GM21390 (cell line): ENCODE measurements around the gene SLC22A23.
"Not testable (repeated sequence)": the region's sequence is repeated elsewhere in the genome, so short reads cannot be mapped to it uniquely, and the experiment has no call there.

Experiments used
- ATAC-seq: cut with Tn5 transposase; IDR thresholded peaks from one replicate; pipeline ENCODE4 v1.9.1; 2021; ENCODE audit not compliant: unreplicated experiment

The SLC22A23 gene

DNA sequence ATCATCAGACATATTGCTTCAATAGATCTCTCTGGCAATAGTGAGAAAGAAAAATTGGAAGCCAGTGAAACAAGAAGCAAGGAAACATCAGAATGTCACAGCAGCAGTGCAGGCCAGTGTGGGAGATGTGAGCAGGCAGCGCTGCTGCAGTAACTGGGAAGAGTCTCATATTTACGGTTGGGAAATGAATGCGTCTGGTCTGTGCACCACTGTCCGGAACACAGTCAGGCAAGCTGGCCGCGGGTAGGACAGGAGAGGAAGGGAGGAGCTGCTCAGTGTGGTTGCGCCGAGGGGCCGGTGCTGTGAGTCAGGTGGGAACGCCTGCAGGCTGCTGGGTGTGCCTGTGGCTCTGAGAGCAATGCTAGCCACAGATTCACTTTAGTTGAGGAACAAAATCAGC is 204.5 kb downstream of the SLC22A23 start:
- ATAC-seq: no peak

DNA sequence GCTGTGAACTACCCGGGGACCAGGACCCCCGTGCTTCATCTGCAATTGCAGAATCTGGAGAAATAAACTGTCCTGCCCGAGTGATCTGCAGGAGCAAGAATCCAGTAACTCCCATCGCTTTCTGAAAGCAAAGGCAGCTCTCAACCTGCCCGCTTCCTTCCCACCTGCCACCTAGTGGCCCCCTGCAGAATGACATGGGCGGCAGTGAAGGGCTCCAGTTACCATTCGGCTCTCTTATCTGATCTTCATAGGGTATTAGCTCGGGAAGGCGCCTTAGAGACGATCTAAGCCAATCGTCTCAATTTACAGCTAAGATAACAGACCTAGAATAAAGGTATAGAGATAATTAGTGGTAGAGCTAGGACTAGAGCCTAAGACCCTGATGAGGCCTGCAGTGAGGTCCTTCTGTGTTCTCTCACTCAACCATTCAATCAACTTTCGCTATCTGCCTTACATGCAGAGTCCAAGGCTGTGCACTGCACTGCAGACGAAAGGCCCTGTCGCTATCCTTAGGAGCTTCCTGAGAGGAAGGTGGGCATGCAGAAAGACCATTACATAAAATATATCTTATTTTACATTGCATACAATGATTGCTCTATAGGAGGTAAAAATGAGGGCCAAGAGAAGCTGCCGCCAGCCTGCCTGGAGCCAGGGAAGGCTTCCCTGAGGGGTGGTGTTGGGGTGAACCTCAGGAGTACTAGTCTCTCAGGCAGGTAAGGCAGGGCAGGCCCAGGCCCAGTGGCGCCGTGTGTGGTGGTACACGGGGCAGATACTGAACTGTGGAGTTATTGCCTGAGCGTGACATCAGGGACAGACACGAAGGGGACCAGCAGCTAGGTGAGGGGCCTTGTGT is 205.2 kb downstream of the SLC22A23 start:
- ATAC-seq: peak; percentile 81

DNA sequence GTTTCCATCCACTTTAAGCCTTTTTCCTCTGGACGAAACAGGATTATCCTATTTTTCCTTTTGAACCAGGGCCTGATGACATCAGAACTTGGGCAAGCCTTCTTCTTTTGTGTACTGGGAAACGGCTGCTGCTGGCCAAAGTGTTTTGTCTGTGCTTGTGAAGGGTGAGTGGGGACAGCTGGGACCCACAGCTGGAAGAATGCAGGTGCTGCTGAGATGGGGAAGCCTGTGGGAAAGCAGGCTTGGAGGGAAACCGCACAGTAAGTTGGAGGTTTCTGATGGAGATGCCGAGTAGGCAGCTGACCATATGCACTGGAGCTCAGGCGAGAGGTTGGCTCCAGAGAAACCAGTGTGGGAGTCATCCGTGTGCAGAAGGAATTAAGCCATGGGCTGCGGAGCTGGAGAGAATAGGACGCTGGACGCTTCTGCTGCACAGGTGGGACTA is 206.6 kb downstream of the SLC22A23 start:
- ATAC-seq: no peak

DNA sequence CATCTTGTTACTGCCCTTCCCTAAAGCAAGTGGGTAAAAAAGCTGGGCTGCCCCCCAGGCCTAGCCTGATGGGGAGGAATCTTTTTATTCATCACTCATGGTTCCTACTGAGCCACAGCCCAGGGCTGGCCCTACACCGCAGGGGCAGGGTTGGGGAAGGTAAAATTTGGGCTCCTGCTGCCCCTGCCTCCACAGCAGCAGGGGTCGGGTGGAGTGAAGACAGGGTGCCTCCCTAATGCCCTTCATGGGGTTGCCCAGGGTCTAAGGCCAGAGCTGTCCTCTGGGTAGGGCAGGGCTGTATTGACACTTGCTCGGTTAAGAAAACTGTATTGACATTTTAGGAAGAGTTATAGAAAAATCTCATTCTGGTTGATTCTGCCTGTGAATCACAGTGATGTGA is 207.0 kb downstream of the SLC22A23 start:
- no peak for ATAC-seq

DNA sequence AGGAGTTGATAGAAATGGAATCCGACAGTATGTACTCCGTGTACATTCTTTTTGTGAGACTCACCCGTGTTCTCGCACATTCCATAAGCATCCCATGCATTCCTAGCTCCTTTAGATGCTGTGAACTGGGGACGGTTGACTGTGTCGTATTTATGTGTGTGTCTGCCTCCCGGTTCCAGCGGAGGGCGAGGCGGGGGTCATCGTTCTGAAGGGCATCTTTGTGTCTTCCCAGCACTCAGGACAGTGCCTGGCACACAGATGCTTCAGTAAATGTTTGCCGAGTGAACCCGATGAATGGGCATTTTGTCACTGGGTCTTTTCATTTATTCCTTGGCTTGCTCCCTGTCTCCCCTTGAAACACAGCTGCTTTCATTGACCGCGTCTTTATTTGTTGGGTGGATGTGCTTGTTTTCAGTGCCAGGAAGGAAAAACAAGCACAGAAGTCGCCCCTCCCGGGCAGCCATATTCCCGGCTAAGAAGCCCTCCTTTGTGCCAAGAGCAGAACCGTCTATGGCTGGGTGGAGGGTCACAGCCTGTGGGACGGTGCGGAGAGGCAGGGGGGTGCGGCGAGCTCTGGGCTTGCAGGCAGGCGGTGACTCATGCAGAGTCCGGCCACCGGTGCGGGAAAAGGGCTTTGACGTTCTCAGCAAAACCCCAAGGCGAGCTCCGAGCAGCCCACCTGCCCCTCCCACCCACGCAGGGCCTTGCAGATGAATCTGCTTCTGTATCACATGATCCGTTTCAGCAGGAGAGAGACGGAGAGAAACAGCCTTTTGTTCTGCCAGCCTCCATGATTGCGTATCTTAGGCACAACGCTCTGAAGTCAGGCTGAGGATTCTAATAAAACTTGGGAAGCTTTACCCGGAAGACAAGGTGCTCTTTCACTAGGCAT is 209.3 kb downstream of the SLC22A23 start:
- no peak for ATAC-seq

DNA sequence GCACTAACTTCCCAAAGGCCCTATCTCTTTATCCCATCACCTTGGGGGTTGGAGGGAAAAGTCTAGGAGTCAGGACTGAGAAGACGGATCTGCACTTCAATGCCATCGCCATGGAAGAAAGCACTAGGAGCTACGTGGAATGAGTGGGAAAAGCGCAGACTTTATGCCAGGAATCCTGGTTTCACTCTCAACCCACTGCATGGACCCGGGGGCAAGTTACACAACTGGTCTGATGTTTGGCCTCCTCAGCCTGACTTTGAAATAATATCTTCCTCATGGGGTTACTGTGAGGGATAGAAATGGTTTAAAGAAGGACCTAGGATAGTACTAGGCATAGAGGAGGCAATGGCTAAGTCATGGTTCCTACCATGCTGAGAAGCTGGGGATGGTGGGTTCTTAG is 211.6 kb downstream of the SLC22A23 start:
- no peak for ATAC-seq

DNA sequence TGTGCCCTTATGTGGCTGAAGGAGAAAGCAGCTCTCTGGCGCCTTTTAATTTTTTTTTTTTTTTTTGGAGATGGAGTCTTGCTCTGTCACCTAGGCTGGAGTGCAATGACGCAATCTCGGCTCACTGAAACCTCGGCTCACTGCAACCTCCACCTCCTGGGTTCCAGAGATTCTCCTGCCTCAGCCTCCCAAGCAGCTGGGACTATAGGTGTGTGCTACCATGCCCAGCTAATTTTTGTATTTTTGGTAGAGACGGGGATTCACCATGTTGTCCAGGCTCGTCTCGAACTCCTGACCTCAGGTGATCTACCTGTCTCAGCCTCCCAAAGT is 212.1 kb downstream of the SLC22A23 start:
- not testable (repeated sequence) for ATAC-seq

DNA sequence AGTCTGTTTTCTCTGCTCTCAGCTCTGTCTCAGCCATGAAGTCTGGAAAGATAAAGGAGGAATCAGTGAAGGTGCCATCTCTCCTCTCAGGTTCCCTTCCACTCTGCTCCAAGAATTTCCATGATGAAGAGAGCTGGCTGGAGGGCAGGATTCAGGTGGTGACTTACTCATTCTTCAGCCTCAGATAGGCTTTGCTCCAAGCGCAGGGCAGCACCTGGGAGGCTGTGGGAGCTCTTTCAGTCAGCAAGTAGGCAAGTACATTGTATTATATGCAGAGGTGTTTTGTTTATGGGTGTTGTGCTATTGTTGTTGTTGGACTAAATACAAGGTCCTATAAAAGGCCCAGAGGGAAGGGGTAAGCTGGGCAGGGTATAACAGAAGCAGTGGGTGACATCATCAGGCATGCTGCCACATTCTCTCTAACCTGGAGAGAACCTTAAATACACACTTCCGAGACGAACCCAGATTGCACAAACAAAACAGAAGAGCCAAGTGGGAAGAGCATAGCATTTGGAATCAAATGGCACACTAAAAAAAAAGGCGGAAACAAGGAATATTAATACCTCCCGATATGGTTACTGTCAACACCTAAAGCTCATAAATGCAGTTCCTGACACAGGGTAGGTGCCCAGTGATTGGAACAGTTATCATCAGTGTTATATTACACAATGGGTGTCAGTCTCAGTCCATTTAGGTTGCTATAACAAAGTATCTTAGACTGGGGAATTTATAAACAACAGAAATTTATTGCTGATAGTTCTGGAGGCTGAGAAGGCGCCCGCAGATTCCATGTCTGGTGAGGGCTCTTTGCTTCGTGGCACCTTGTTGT is 212.6 kb downstream of the SLC22A23 start:
- ATAC-seq: no peak

DNA sequence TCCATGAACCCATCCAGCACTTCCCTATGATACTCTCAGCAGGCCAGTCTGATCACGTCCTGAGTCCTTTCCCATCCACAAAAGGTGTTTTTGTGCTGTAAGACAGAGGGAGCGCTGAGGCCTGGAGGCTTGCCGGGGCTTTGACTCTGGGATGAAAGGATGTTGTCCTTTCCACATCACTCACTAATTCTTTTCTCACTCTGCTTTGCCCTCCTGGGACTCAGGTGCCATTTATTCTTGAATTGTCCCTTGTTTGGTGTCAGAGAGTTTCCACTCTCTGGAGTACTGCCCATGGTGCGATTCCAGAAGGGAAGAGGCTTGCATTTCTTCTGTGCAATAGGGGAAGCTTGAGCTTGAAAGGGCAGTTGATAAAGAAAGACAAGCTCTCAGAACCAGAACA is 214.1 kb downstream of the SLC22A23 start:
- no peak for ATAC-seq

DNA sequence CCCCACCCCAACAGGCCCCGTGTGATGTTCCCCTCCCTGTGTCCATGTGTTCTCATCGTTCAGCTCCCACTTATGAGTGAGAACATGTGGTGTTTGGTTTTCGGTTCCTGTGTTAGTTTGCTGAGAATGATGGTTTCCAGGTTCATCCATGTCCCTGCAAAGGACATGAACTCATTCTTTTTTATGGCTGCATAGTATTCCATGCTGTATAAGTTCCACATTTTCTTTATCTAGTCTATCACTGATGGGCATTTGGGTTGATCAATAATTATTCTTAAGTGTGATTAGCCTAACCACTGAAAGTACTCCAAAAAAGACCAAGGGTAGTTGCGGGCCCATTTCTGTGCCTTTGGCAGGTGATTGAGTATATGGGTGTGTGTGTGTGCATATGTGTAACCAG is 215.1 kb downstream of the SLC22A23 start:
- not testable (repeated sequence) for ATAC-seq

DNA sequence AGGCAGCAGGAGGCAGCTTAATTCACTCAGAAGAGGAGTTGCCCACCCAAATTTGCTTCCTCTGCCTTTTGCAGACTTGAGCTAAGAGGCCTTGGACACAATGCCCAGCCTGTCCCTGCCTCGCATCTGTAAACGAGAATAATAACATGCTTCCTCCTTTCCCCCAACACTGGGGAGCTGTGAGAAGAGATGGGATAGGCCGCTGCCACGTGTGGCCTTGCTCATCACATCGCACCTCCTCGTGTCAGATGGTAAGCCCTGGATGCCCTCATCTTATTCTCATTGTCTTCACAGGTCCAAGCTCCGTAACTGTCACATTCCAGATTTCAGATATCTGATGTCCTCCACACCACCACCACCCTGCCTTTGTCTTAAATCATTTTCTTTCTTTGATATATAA is 216.3 kb downstream of the SLC22A23 start:
- no peak for ATAC-seq

DNA sequence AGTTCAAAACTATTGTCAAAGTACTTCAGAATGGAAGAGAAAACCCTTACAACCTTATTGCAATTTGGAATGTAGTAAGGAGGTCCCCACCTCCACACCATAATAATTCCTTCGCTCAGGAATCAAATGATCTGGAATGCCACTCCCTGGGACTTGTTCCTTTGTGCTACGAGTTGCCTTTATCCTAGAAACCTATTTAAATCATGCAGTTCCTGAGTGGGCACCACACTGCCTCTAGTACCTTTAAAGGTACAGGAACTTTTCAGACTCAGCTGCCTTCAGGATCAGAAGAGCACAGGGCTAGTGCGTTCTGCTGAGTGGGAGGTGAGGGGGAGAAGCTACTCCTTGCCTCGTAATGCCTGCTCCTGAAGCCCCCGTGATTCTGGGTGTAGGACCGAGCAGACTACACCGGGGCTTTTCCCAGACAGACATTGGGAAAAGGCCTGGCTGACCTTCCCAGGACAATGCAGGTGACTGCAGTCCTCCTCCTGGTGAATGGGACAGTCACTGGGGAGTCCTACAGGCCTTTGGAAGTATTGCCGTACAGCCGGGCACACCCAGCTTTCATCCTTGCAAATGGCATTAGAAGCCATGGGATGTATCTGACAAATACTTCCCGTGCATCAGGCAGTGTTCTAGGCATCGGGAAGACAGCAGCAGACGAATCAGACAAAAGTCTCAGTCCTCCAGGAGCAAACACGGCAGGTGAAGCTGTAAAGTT is 217.6 kb downstream of the SLC22A23 start:
- ATAC-seq: no peak

DNA sequence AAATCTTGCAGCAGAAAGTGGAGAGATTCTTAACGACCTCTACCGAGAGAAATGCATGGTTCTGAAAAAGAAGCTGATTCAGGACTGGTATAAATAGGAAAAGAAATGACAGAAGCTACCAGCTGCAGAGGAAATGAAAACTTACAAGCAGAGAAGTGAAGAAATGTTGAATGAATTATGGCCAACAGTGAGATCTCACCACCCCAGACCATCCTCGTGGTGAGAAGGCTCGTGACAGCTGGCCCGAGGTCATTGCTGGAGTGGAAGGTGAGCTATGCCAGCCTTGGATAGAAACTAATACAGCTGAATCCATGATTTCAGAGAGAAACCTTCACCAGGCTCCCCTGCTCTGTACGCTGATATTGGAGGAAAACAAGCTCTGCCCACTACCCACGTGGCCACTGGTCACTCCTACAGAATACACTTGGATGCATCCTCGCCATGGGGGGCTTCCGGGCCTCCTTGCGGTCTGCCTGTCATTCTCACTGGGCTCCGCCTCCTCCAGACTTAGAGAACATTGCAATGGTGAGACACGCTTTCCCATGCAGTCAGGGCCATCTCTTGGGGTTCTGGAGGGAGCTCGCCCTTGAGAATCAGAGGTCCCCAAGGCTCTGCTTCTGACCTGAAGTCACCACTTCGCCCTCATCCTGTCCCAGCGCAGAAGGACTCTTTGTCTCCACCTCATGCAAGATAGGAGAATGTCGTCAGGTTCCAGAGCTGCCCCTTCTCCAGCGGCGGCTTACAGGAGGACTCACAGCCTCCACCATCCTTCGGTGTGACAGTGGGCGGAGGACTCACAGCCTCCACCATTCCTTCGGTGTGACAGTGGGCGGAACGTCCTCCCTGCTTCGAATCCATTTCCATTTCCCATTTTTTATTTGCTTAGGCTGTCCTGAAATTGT is 218.8 kb downstream of the SLC22A23 start:
- ATAC-seq: no peak

DNA sequence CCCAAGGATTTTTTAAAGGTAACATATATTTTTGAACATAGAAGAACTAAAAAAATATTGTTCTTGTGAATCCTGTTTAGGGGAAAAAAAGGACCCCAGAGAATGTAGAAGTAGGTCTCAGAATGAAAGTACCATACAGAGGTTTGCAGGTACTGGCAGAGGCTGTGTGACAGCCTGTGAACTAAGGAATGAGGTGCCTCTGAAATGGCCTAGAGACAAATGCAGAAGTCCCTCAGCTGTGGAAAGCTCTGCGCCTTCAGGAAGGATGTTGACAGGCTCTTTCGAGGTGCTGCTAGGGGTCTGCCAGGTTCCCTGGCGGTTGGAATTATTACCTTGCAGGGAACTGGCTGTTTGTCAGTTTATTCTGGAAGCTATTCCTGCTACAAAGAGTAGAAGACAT is 220.8 kb downstream of the SLC22A23 start:
- ATAC-seq: no peak

DNA sequence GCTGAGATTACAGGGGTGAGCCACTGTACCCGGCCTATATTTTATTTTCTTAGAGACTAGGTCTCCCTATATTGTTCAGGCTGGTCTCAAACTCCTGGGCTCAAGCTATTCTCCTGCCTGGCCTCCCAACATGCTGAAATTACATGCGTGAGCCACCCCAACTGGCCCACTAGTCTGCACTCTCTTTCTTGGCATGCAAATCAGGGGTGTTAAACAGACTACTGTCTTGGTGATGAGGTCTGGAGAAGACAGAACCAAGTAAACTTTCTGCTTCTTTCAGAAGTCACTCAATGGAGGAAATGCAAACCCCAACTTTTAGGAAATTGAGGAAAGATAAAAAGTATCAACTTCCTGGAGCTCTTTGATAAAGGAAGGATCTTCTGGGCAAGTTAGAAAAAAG is 221.4 kb downstream of the SLC22A23 start:
- no peak for ATAC-seq

DNA sequence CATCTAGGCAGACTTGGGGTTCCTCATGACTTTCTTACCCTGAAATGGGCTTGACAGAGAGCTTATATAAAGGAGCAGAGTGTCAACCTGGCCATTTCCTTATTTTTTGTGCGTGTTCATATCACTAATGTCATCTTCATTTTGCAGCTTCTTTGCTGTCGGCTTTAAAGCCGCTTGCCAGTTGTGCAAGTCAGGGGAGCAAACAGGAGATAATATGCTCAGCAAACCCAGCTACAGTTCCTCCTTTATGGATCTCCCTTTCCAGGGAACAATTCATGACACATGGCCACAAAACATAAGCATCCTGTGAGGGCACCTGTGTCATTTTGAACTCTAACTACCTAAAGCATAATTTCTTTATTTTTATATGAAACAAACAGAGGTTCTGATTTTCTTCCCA is 222.9 kb downstream of the SLC22A23 start:
- no peak for ATAC-seq

DNA sequence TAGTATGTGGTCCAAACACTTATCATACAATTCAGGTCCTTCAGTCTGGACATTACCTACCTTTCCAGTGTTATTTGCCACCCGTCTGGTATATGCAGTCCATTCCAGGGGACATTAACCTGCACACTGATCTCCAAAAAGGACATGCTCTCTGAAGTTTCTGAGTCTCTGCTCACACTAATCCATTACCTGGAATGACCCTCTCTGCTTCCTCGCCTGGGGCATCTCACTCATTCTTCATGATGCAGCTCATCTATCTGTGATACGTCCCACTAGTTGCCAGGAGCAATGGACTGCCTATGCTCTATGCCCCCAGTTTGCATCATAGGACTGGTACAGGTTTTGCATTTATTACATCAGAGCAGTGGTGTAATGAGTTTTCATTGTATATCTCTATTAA is 223.5 kb downstream of the SLC22A23 start:
- ATAC-seq: no peak

DNA sequence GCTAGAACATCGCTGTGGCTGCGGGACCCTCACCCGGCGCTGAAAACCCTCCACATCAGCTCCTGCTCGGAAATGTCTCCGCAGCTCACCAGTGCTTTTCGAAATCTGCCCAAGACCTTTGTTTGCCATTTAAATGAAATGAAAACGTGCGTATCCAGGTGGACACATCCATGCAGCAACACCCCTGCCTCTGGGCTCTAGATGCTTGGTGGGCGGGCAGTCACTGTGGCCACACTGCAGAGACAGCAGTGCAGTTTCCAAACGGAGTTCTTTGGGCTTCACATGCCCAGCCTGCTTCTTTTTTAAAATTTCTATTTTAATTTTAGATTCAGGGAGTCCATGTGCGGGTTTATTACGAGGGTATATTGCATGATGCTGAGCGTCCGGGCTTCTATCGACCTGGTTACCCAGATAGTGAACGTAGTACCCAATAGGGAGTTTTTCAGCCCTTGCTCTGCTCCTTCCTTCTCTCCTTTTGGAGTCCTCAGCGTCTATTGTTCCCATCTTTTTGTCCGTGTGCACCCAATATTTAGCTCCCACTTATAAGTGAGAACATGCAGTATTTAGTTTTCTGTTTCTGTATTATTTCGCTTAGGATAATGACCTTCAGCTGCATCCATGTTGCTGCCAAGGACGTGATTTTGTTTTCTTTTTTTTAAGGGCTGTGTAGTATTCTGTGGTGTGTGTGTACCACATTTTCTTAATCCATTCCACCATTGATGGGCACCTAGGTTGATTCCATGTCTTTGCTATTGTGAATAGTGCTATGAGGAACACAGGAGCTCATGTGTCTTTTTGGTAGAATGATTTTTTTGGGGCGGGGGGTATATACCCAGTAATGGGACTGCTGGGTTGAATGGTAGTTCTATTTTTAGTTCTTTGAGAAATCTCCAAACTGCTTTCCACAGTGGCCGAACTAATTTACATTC is 224.6 kb downstream of the SLC22A23 start:
- no peak for ATAC-seq
